H1 (cell line): ENCODE data around the gene FTL. TPM values are rescaled to one million over a fixed set of nuclear protein-coding genes. Genes with fewer than 3 reads are reported as not detected.
A peak's percentile ranks its signal among the peaks of the same experiment; 100 is the strongest.

Source experiments
- CTCF ChIA-PET: fragments of 300-600 bp; sonication (Branson Sonifier 250); formaldehyde crosslinking; loops from one replicate; lab custom pipeline; 2021; ENCODE audit not compliant: partially characterized antibody; lab: Charles Lee
- POLR2A ChIA-PET: fragments of 300-600 bp; sonication (Branson Sonifier 250); formaldehyde crosslinking; loops from one replicate; lab custom pipeline; 2021; ENCODE audit warnings: inconsistent platforms; ENCODE audit not compliant: partially characterized antibody; lab: Charles Lee
- DNase-seq, 2 experiments: peaks; one replicate each; pipeline versions ENCODE4 v3.0.0 to v3.0.0-alpha.2; 2010 to 2022; ENCODE audit warnings: low spot score in 2 of 2, low read depth in 1 of 2, mixed read lengths in 1 of 2
- FAIRE-seq: peaks from 2 replicates; lab custom pipeline; 2011; peaks lifted over from hg19 to GRCh38; lab: Jason Lieb, UNC
- H2AFZ ChIP-seq: 2 replicates; pipeline ENCODE4 v1.8.1; 2012; ENCODE audit warnings: low read length, inconsistent platforms
- H2AK5ac ChIP-seq: 2 replicates; pipeline ENCODE4 v1.6.1; 2013; ENCODE audit warnings: low read depth, low read length
- H2BK120ac ChIP-seq: replicated peaks from 2 replicates; pipeline ENCODE3; 2013; ENCODE audit warnings: low read depth, low read length, inconsistent platforms
- H2BK12ac ChIP-seq: 2 replicates; pipeline ENCODE4 v1.6.1; 2013; ENCODE audit warnings: low read depth, low read length
- H2BK15ac ChIP-seq: 2 replicates; pipeline ENCODE4 v1.6.1; 2013; ENCODE audit warnings: low read length
- H2BK20ac ChIP-seq: 2 replicates; pipeline ENCODE4 v1.6.1; 2013; ENCODE audit warnings: low read length
- H2BK5ac ChIP-seq: 2 replicates; pipeline ENCODE4 v1.6.1; 2013; ENCODE audit warnings: low read depth, low read length
- H3K14ac ChIP-seq: 2 replicates; pipeline ENCODE4 v1.6.1; 2013; ENCODE audit warnings: inconsistent platforms; ENCODE audit not compliant: insufficient read length
- H3K18ac ChIP-seq: 2 replicates; pipeline ENCODE4 v1.6.1; 2013; ENCODE audit warnings: low read length; ENCODE audit errors: extremely low read depth
- H3K23ac ChIP-seq: 2 replicates; pipeline ENCODE4 v1.6.1; 2013; ENCODE audit warnings: inconsistent platforms; ENCODE audit not compliant: insufficient read length
- H3K23me2 ChIP-seq: 2 replicates; pipeline ENCODE4 v1.6.1; 2013; ENCODE audit warnings: low read depth, low read length
- H3K27ac ChIP-seq: 2 replicates; pipeline ENCODE4 v1.6.1; 2011; ENCODE audit warnings: low read depth, low read length, inconsistent platforms
- H3K27me3 ChIP-seq, 4 experiments: replicated peaks in 1 of 4; 1 replicate in 1 of 4; 2 replicates in 3 of 4; pipeline versions ENCODE4 v1.6.1 to v1.8.1; 2011 to 2013; ENCODE audit warnings: low read length in 3 of 4, mild to moderate bottlenecking in 3 of 4, inconsistent platforms in 2 of 4, mixed read lengths in 2 of 4, moderate library complexity in 1 of 4; ENCODE audit not compliant: control insufficient read depth in 3 of 4, insufficient read depth in 3 of 4; ENCODE audit errors: extremely low read depth in 1 of 4
- H3K36me3 ChIP-seq, 4 experiments: 2 replicates each; pipeline versions ENCODE4 v1.6.1 to v1.8.1; 2011 to 2013; ENCODE audit warnings: mild to moderate bottlenecking in 4 of 4, low read length in 3 of 4, moderate library complexity in 2 of 4, control low read depth in 1 of 4, inconsistent platforms in 1 of 4; ENCODE audit not compliant: insufficient read depth in 4 of 4, control insufficient read depth in 2 of 4
- H3K4ac ChIP-seq: replicated peaks from 2 replicates; pipeline ENCODE3; 2013; ENCODE audit warnings: low read length, low read depth, mixed read lengths, inconsistent platforms; ENCODE audit not compliant: insufficient read length
- H3K4me1 ChIP-seq, 4 experiments: replicated peaks in 1 of 4; 1 replicate in 1 of 4; 2 replicates in 3 of 4; pipeline versions ENCODE4 v1.6.1 to v1.8.1; 2011 to 2013; ENCODE audit warnings: low read length in 3 of 4, inconsistent platforms in 2 of 4, mixed read lengths in 1 of 4; ENCODE audit not compliant: insufficient read depth in 4 of 4, control insufficient read depth in 3 of 4
- H3K4me2 ChIP-seq, 2 experiments: 2 replicates each; pipeline versions ENCODE4 v1.6.1 to v1.8.1; 2011 to 2013; ENCODE audit warnings: low read depth in 2 of 2, low read length in 2 of 2, control low read depth in 1 of 2, inconsistent platforms in 1 of 2, mild to moderate bottlenecking in 1 of 2; ENCODE audit not compliant: insufficient read depth in 1 of 2
- H3K4me3 ChIP-seq, 4 experiments: fragments of 200-600, 300-600 bp in 1 of 4; sonication (generic), shearing (Covaris generic), sonication (Bioruptor Twin) in 1 of 4; 2 replicates each; pipeline versions ENCODE4 v1.5.1 to v1.8.1; 2011 to 2016; ENCODE audit warnings: low read length in 4 of 4, low read depth in 3 of 4, control low read depth in 2 of 4, inconsistent platforms in 2 of 4, mild to moderate bottlenecking in 2 of 4, mixed read lengths in 1 of 4, moderate library complexity in 1 of 4; ENCODE audit not compliant: insufficient read depth in 2 of 4; ENCODE audit errors: extremely low read depth in 1 of 4
- H3K56ac ChIP-seq: replicated peaks from 2 replicates; pipeline ENCODE3; 2013; ENCODE audit warnings: low read depth, mild to moderate bottlenecking, mixed read lengths, low read length, inconsistent platforms; ENCODE audit not compliant: insufficient read length
- H3K79me1 ChIP-seq: 2 replicates; pipeline ENCODE4 v1.6.1; 2013; ENCODE audit warnings: low read depth, low read length, control low read depth
- H3K79me2 ChIP-seq, 2 experiments: 2 replicates each; pipeline versions ENCODE4 v1.6.1 to v1.8.1; 2012 to 2013; ENCODE audit warnings: low read length in 2 of 2, mild to moderate bottlenecking in 2 of 2, inconsistent platforms in 1 of 2; ENCODE audit not compliant: insufficient read depth in 2 of 2, control insufficient read depth in 1 of 2
- H3K9ac ChIP-seq, 4 experiments: replicated peaks in 1 of 4; 1 replicate in 1 of 4; 2 replicates in 3 of 4; pipeline versions ENCODE4 v1.6.1 to v1.8.1; 2011 to 2013; ENCODE audit warnings: low read depth in 3 of 4, low read length in 3 of 4, control low read depth in 2 of 4, mild to moderate bottlenecking in 2 of 4, moderate library complexity in 2 of 4, inconsistent platforms in 1 of 4; ENCODE audit errors: extremely low read depth in 1 of 4
- H3K9me3 ChIP-seq, 2 experiments: 2 replicates each; pipeline versions ENCODE4 v1.6.1 to v1.8.1; 2012 to 2013; ENCODE audit warnings: mild to moderate bottlenecking in 2 of 2, moderate library complexity in 2 of 2, control low read depth in 1 of 2, inconsistent platforms in 1 of 2, low read depth in 1 of 2, low read length in 1 of 2, mixed read lengths in 1 of 2; ENCODE audit not compliant: insufficient read depth in 2 of 2
- H4K20me1 ChIP-seq, 2 experiments: replicated peaks in 1 of 2; 2 replicates each; pipeline versions ENCODE3 to v1.8.1; 2011 to 2013; ENCODE audit warnings: inconsistent platforms in 2 of 2, low read length in 2 of 2, mild to moderate bottlenecking in 1 of 2; ENCODE audit not compliant: insufficient read depth in 2 of 2, control insufficient read depth in 1 of 2
- H4K5ac ChIP-seq: 2 replicates; pipeline ENCODE4 v1.6.1; 2013; ENCODE audit warnings: low read length, low read depth, mixed read lengths, inconsistent platforms; ENCODE audit not compliant: insufficient read length
- H4K8ac ChIP-seq: 2 replicates; pipeline ENCODE4 v1.8.0; 2013; ENCODE audit warnings: mild to moderate bottlenecking, moderate library complexity, low read length, inconsistent platforms; ENCODE audit not compliant: insufficient read depth; ENCODE audit errors: extremely low read depth
- H4K91ac ChIP-seq: replicated peaks from 2 replicates; pipeline ENCODE3; 2013; ENCODE audit warnings: low read length, mixed read lengths, inconsistent platforms; ENCODE audit not compliant: insufficient read length
- KDM1A ChIP-seq: fragments of 200-600, 300-600 bp; sonication (generic); IDR thresholded peaks from 2 replicates; pipeline ENCODE4 v1.7.1; 2016; ENCODE audit warnings: mild to moderate bottlenecking, low read length, borderline replicate concordance
- RAD21 ChIP-seq, 2 experiments: IDR thresholded peaks in 1 of 2; conservative IDR thresholded peaks in 1 of 2; 2 replicates each; pipeline ENCODE4 v1.6.1; 2011; ENCODE audit warnings: low read depth in 2 of 2, low read length in 2 of 2, improper control_type of control experiment in 1 of 2, inconsistent platforms in 1 of 2, mild to moderate bottlenecking in 1 of 2, moderate library complexity in 1 of 2
- WGBS, 2 experiments: shearing (Covaris generic) in 1 of 2; methylation state at CpG; one replicate each; pipeline versions ENCODE4 v1.1.6 to v1.1.7; 2013 to 2015; ENCODE audit warnings: low lambda C conversion rate in 2 of 2, mixed read lengths in 2 of 2, inconsistent platforms in 1 of 2, low coverage in 1 of 2, missing lambda C conversion rate in 1 of 2; ENCODE audit not compliant: insufficient replicate concordance in 2 of 2, insufficient coverage in 1 of 2, insufficient read length in 1 of 2; ENCODE audit errors: extremely low coverage in 1 of 2, missing lambda C conversion rate in 1 of 2; 5-methylcytosine and 5-hydroxymethylcytosine counted together
- polyA plus RNA-seq, 7 experiments: library from polyadenylated mRNA; depleted of rRNA in 3 of 7; stranded (reverse) in 5 of 7; unstranded in 2 of 7; fragments of >200 nt in 5 of 7; fragments of 200-250 nt in 2 of 7; gene quantifications; 1 replicate in 5 of 7; 2 replicates in 1 of 7; 4 replicates in 1 of 7; pipeline versions ENCODE4 v1.2.1 to v1.2.3, GENCODE V29; 2011 to 2013; ENCODE audit warnings: missing spikeins in 2 of 7, mixed read lengths in 2 of 7
- total RNA-seq: library from RNA; stranded (reverse); fragmentation: NEBNext Ultra II Directional; extraction: Animal tissue kit (Norgen Biotek cat#: 25700); gene quantifications from 2 replicates; pipeline ENCODE4 v1.2.1, GENCODE V29; 2021

Gene FTL
- total and polyA plus RNA-seq, 2 of the 8 experiments (the other 6 are each of a cell fraction or from before 2014, with no cell fraction given) = 1,751 to 2,427 TPM

DNA sequence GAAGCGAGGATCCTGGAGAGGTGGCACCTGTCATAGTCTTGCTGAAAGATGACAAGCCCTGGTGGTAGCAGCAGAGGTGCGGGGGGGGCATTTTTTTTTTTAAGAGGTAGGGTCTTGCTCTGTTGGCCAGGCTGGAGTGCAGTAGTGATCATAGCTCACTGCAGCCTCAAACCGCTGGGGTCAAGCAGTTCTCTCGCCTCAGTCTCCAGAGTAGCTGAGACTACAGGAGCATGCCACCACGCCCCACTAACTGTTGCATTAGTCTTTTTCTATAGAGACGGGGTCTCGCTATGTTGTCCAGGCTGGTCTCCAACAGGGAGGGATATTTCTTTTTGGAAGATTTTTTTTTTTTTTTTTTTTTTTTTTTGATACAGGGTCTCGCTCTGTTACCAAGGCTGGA lies 7.1 kb upstream of the FTL start:
- ChIA-PET CTCF (interaction anchor here (0.8 to 2.9 kb wide), 2 partner anchors 10 to 13 kb away, joined by 3 to 11 read pairs; no protein-coding TSS in a partner anchor), POLR2A (interaction anchor here (0.6 to 2.9 kb wide), 4 partner anchors 10 to 315 kb away, joined by 3 to 16 read pairs (median 3); no protein-coding TSS in a partner anchor)
- peaks cover 3% of the 10 kb centered on the region for H3K79me1 ChIP-seq
- no peak for DNase-seq
- FAIRE-seq = no peak
- no peaks in the 10 kb centered on the region for H3K27me3 ChIP-seq
- peaks cover 0 to 16% (median 9%) of the 10 kb centered on the region in 4 experiments; a peak in 6 of 7 replicates for H3K4me1 ChIP-seq
- peak; percentile 53; the same call in 1 of the 2 replicates for TF ChIP-seq KDM1A
- TF ChIP-seq RAD21 (IDR thresholded peaks at IDR 0.05 in 1 of 2, conservative IDR thresholded peaks at IDR 0.05 in 1 of 2; ENCODE audit: low read depth in 2 of 2, low read length in 2 of 2) = no peak
- H3K79me2 ChIP-seq = peaks cover 0 to 19% of the 10 kb centered on the region in 2 experiments; a peak in 2 of 4 replicates
- no peak overlapping the region for H2BK12ac ChIP-seq
- H3K4me3 ChIP-seq = no peak overlapping the region
- no peak overlapping the region for H3K27ac ChIP-seq
- H3K23ac ChIP-seq = no peak overlapping the region
- no peak overlapping the region for H2AK5ac ChIP-seq
- H3K9ac ChIP-seq = no peak overlapping the region
- no peak overlapping the region for H3K4me2 ChIP-seq
- H3K18ac ChIP-seq = no peak overlapping the region
- H4K8ac ChIP-seq = no peak overlapping the region
- H4K5ac ChIP-seq = no peak overlapping the region
- no peak overlapping the region for H2BK15ac ChIP-seq
- peaks cover 2 to 9% of the 10 kb centered on the region in 2 experiments for H4K20me1 ChIP-seq
- no peaks in the 10 kb centered on the region for H3K9me3 ChIP-seq
- 91% methylated on average over 7 of the region's 8 CpGs; no CpG with 5 or more reads in 1 of the 2 experiments for WGBS, 2 experiments
- peaks cover 9 to 23% (median 11%) of the 10 kb centered on the region in 4 experiments; a peak in 6 of 8 replicates for H3K36me3 ChIP-seq
- H3K23me2 ChIP-seq = no peaks in the 10 kb centered on the region; the same call in 1 of the 2 replicates
- no peak overlapping the region for H3K56ac ChIP-seq
- H2AFZ ChIP-seq = no peak overlapping the region
- no peak overlapping the region for H2BK20ac ChIP-seq
- no peak overlapping the region for H3K14ac ChIP-seq
- H2BK120ac ChIP-seq = no peak overlapping the region
- H3K4ac ChIP-seq = no peak overlapping the region
- H2BK5ac ChIP-seq = no peak overlapping the region
- H4K91ac ChIP-seq = no peak overlapping the region
